HCT116 (cell line): ENCODE data around the gene RDH8. TPM values are rescaled to one million over a fixed set of nuclear protein-coding genes. Genes with fewer than 3 reads are reported as not detected.

Experiments used
- ATAC-seq: fragments of 200-7000 bp; cut with Tn5 transposase; 2 replicates; pipeline ENCODE4 v1.9.1; 2020; ENCODE audit warnings: mild to moderate bottlenecking, moderate library complexity
- BruUV-seq: library from RNA; stranded (reverse); fragments of 400-500 nt; replicated peaks from 2 replicates; lab custom pipeline; 2021; lab: Mats Ljungman, UMichigan
- CTCF ChIA-PET: fragments of 300-600 bp; sonication (Branson Sonifier 250); formaldehyde crosslinking; loops from one replicate; lab custom pipeline; 2021; ENCODE audit warnings: antibody characterized with exemption; lab: Charles Lee
- POLR2A ChIA-PET: fragments of 300-600, 350-600 bp; sonication (Branson Sonifier 250); formaldehyde crosslinking; loops from one replicate; lab custom pipeline; 2021; ENCODE audit warnings: antibody characterized with exemption; lab: Charles Lee
- RAD21 ChIA-PET, 2 experiments: fragments of 300-600 bp; sonication (Branson Sonifier 250); formaldehyde crosslinking; loops; one replicate each; lab custom pipeline; 2023; ENCODE audit warnings: low total read pairs in 2 of 2; ENCODE audit not compliant: uncharacterized antibody in 2 of 2, unreplicated experiment in 2 of 2, low non-redundant PET in 1 of 2; lab: Charles Lee
- DNase-seq: peaks from one replicate; pipeline ENCODE4 v3.0.0-alpha.2; 2010; ENCODE audit warnings: low read depth, low spot score
- H2AFZ ChIP-seq: fragments of 200-600 bp; shearing (Covaris generic), sonication (generic); 2 replicates; pipeline ENCODE4 v1.6.1; 2017; ENCODE audit warnings: low read depth, mixed run types, mixed read lengths, antibody characterized with exemption, low read length; ENCODE audit not compliant: poor library complexity, severe bottlenecking
- H3K27ac ChIP-seq: 2 replicates; pipeline ENCODE4 v1.5.1; 2012; ENCODE audit warnings: low read depth, low read length
- H3K27me3 ChIP-seq: fragments of 200-600 bp; sonication (generic); 2 replicates; pipeline ENCODE4 v1.6.1; 2016; ENCODE audit warnings: mixed run types, low read length, mixed read lengths; ENCODE audit not compliant: insufficient read depth
- H3K36me3 ChIP-seq, 2 experiments: fragments of 200-500 bp in 1 of 2; fragments of 200-600 bp in 1 of 2; sonication (Bioruptor generic) in 1 of 2; sonication (generic) in 1 of 2; 2 replicates each; pipeline versions ENCODE4 v1.5.1 to v1.6.1; 2014 to 2016; ENCODE audit warnings: low read length in 2 of 2, inconsistent platforms in 1 of 2, mixed read lengths in 1 of 2, mixed run types in 1 of 2; ENCODE audit not compliant: insufficient read depth in 2 of 2, control insufficient read depth in 1 of 2
- H3K4me1 ChIP-seq, 2 experiments: fragments of 200-600 bp in 1 of 2; sonication (generic) in 1 of 2; 2 replicates each; pipeline versions ENCODE4 v1.5.1 to v1.6.1; 2012 to 2017; ENCODE audit warnings: low read length in 2 of 2, inconsistent platforms in 1 of 2, mild to moderate bottlenecking in 1 of 2, mixed read lengths in 1 of 2, mixed run types in 1 of 2, moderate library complexity in 1 of 2; ENCODE audit not compliant: insufficient read depth in 2 of 2, control insufficient read depth in 1 of 2
- H3K4me2 ChIP-seq: fragments of 200-600 bp; sonication (generic); 2 replicates; pipeline ENCODE4 v1.6.1; 2017; ENCODE audit warnings: mixed run types, low read length, mixed read lengths
- H3K4me3 ChIP-seq, 2 experiments: fragments of 200-600 bp in 1 of 2; sonication (generic) in 1 of 2; replicated peaks in 1 of 2; 2 replicates each; pipeline ENCODE4 v1.5.1; 2011 to 2016; ENCODE audit warnings: low read length in 2 of 2, control low read depth in 1 of 2, low read depth in 1 of 2, mild to moderate bottlenecking in 1 of 2, mixed read lengths in 1 of 2, mixed run types in 1 of 2
- H3K79me2 ChIP-seq: fragments of 200-600 bp; sonication (generic); 2 replicates; pipeline ENCODE4 v1.6.1; 2017; ENCODE audit warnings: mild to moderate bottlenecking, mixed run types, low read length, moderate library complexity, mixed read lengths; ENCODE audit not compliant: insufficient read depth
- H3K9ac ChIP-seq: fragments of 200-600 bp; sonication (generic); 2 replicates; pipeline ENCODE4 v1.6.1; 2016; ENCODE audit warnings: low read length, mixed read lengths
- H3K9me2 ChIP-seq: fragments of 200-600 bp; sonication (generic), shearing (Covaris generic); 2 replicates; pipeline ENCODE4 v1.6.1; 2017; ENCODE audit warnings: mixed run types, mild to moderate bottlenecking, moderate library complexity; ENCODE audit not compliant: insufficient read depth
- H3K9me3 ChIP-seq, 2 experiments: fragments of 200-500 bp in 1 of 2; fragments of 200-600 bp in 1 of 2; sonication (Bioruptor generic) in 1 of 2; sonication (generic) in 1 of 2; 2 replicates each; pipeline ENCODE4 v1.6.1; 2014 to 2017; ENCODE audit warnings: low read length in 2 of 2, mixed read lengths in 2 of 2, inconsistent platforms in 1 of 2, low read depth in 1 of 2, mild to moderate bottlenecking in 1 of 2, mixed run types in 1 of 2, moderate library complexity in 1 of 2; ENCODE audit not compliant: control insufficient read depth in 1 of 2, insufficient read depth in 1 of 2
- H4K20me1 ChIP-seq: fragments of 200-600 bp; sonication (generic), shearing (Covaris generic); 2 replicates; pipeline ENCODE4 v1.6.1; 2017; ENCODE audit warnings: mixed run types, mild to moderate bottlenecking, moderate library complexity; ENCODE audit not compliant: insufficient read depth
- CTCF ChIP-seq, 3 experiments: fragments of 200-600 bp in 1 of 3; sonication (generic) in 1 of 3; IDR thresholded peaks in 2 of 3; conservative IDR thresholded peaks in 1 of 3; 2 replicates each; pipeline ENCODE4 v1.5.1; 2012 to 2017; ENCODE audit warnings: low read depth in 2 of 3, low read length in 2 of 3, antibody characterized with exemption in 1 of 3, borderline replicate concordance in 1 of 3, control low read depth in 1 of 3, mild to moderate bottlenecking in 1 of 3, mixed read lengths in 1 of 3, mixed run types in 1 of 3, moderate library complexity in 1 of 3; ENCODE audit not compliant: insufficient read depth in 1 of 3
- ELF1 ChIP-seq: IDR thresholded peaks from 2 replicates; pipeline ENCODE4 v1.6.1; 2012; ENCODE audit warnings: low read depth, borderline replicate concordance
- POLR2A ChIP-seq: IDR thresholded peaks from 2 replicates; pipeline ENCODE4 v1.7.0; 2011; ENCODE audit warnings: borderline replicate concordance; ENCODE audit not compliant: insufficient read depth, insufficient read length; ENCODE audit errors: extremely low read depth
- POLR2AphosphoS5 ChIP-seq: IDR thresholded peaks from 2 replicates; pipeline ENCODE4 v1.6.1; 2011; ENCODE audit warnings: mild to moderate bottlenecking, low read depth, low read length, moderate library complexity
- SP1 ChIP-seq: IDR thresholded peaks from 2 replicates; pipeline ENCODE4 v1.6.1; 2012; ENCODE audit warnings: low read depth
- SRF ChIP-seq: IDR thresholded peaks from 2 replicates; pipeline ENCODE4 v1.6.1; 2012; ENCODE audit warnings: low read depth
- YY1 ChIP-seq: IDR thresholded peaks from 2 replicates; pipeline ENCODE4 v1.6.1; 2011; ENCODE audit warnings: low read length, low read depth, moderate library complexity, mild to moderate bottlenecking; ENCODE audit not compliant: insufficient replicate concordance; ENCODE audit errors: extremely low read depth
- ZNF274 ChIP-seq: fragments of 200-500 bp; sonication (Bioruptor generic); IDR thresholded peaks from 2 replicates; pipeline ENCODE4 v1.6.1; 2014; ENCODE audit warnings: mild to moderate bottlenecking, low read depth, low read length, inconsistent platforms
- intact Hi-C: fragments of 100-400 bp; cut with micrococcal nuclease; formaldehyde crosslinking; loops from 2 replicates; pipeline ENCODE4 v1.10.0; 2022
- total RNA-seq: library from RNA; stranded (reverse); gene quantifications from one replicate; pipeline ENCODE4 v1.2.1, GENCODE V29; 2021; ENCODE audit not compliant: unreplicated experiment
- TF ChIP-seq, protein P1 (sequence below): IDR thresholded peaks from 2 replicates; pipeline ENCODE4 v1.6.1; 2011; ENCODE audit warnings: mild to moderate bottlenecking, low read length, moderate library complexity; ENCODE audit not compliant: insufficient replicate concordance; ENCODE audit errors: extremely low read depth

RDH8 gene
- total RNA-seq, 1 experiment from 2014 or later, result not detected

GRCh38 chr19:10026744-10027143, 13.5 kb downstream of the RDH8 start:
- H3K36me3 ChIP-seq, result no peaks in the 10 kb centered on the region
- no TSS peak for BruUV-seq

More at GRCh38 chr19:10026744-10027143, 13.5 kb downstream of the RDH8 start:
- Histone ChIP-seq H3K27ac (no peak overlapping the region), H3K4me1 (peaks cover 7 to 13% of the 10 kb centered on the region in 2 experiments), H4K20me1 (no peaks in the 10 kb centered on the region), H3K9me2 (no peaks in the 10 kb centered on the region), H3K4me2 (peak overlapping the region; percentile 62; the same call in 1 of the 2 replicates), H2AFZ (peak overlapping the region; percentile 6), H3K9me3 (no peaks in the 10 kb centered on the region), H3K4me3 (no peak overlapping the region), H3K9ac (no peak overlapping the region), H3K27me3 (no peaks in the 10 kb centered on the region), H3K79me2 (no peaks in the 10 kb centered on the region)
- intact Hi-C loops, result loop anchor here (1.0 kb wide), 1 partner anchor 92 kb away; no protein-coding TSS in a partner anchor
- no peak for ATAC-seq
- POLR2A ChIA-PET, result interaction anchor here (1.0 to 1.2 kb wide), 2 partner anchors 11 to 79 kb away, joined by 3 read pairs; no protein-coding TSS in a partner anchor
- RAD21 ChIA-PET, result no interaction called here
- CTCF ChIA-PET, result interaction anchor here (0.8 to 1.7 kb wide), 7 partner anchors 8 to 95 kb away, joined by 3 to 29 read pairs (median 6); partner anchors contain the start of gene RDH8
- DNase-seq, result no peak
- no peak for TF ChIP-seq ZNF274
- TF ChIP-seq SP1, result no peak
- TF ChIP-seq SRF, result no peak
- TF ChIP-seq ELF1, result no peak
- no peak for TF ChIP-seq YY1
- TF ChIP-seq, protein P1, sequence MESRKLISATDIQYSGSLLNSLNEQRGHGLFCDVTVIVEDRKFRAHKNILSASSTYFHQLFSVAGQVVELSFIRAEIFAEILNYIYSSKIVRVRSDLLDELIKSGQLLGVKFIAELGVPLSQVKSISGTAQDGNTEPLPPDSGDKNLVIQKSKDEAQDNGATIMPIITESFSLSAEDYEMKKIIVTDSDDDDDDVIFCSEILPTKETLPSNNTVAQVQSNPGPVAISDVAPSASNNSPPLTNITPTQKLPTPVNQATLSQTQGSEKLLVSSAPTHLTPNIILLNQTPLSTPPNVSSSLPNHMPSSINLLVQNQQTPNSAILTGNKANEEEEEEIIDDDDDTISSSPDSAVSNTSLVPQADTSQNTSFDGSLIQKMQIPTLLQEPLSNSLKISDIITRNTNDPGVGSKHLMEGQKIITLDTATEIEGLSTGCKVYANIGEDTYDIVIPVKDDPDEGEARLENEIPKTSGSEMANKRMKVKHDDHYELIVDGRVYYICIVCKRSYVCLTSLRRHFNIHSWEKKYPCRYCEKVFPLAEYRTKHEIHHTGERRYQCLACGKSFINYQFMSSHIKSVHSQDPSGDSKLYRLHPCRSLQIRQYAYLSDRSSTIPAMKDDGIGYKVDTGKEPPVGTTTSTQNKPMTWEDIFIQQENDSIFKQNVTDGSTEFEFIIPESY, result no peak
- TF ChIP-seq CTCF (IDR thresholded peaks at IDR 0.05 in 2 of 3, conservative IDR thresholded peaks at IDR 0.05 in 1 of 3; ENCODE audit: borderline replicate concordance in 1 of 3, insufficient read depth in 1 of 3, low read depth in 2 of 3, low read length in 2 of 3), result no peak
- no peak for TF ChIP-seq POLR2A
- TF ChIP-seq POLR2AphosphoS5, result no peak
